Measurements from ENCODE around the gene IGSF5.

DNA sequence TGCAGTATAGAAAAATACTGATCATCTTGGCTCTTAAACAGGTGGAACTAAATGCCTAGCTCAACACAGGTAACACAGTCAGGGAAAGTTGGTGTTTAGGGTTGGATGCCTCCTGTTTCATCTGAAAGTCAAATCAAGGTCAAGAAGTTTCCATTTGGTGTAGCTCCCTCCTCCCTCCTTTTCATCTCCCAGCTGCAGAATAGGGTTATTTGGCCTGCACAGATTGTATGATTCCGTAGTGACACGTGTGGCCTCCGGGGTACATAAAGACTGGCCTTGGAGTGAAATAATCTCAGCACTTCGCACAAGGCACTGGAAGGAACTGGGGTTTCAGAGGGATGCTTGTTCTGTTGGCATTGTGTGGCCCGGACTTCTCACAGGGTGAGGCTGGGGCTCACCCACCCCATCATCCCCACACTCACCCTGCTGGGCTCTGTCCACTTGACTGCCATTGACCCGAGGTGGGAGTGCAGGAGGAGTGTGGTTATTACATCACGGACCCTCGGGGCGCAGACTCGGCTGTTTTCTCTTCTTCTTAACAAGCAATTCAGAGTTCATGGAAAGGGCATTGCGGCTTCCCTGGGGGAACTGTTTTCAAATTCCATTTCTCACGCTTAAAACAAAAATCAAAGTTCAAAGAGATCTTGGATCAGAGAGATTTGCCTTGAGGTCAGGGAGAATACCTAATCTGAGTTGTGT lies 18.4 kb downstream of the IGSF5 start:
- TF ChIP-seq CTCF (IDR thresholded peaks at IDR 0.05) (no peak), POLR2A (IDR thresholded peaks at IDR 0.05) (no peak), POLR2AphosphoS5 (IDR thresholded peaks at IDR 0.05) (no peak)
